Endodermal cell (in vitro differentiated cells): ENCODE results near the gene ARL5C. TPM values are rescaled to one million over a fixed set of nuclear protein-coding genes. Genes with fewer than 3 reads are reported as not detected.

Experiments used
- DNase-seq: peaks from one replicate; pipeline ENCODE4 v3.0.0-alpha.2; 2017
- H3K27ac ChIP-seq: 2 replicates; pipeline ENCODE4 v1.5.1; 2013; ENCODE audit warnings: mild to moderate bottlenecking, low read depth, low read length, moderate library complexity
- H3K27me3 ChIP-seq: 2 replicates; pipeline ENCODE4 v1.6.1; 2013; ENCODE audit warnings: mild to moderate bottlenecking, low read length, moderate library complexity; ENCODE audit not compliant: insufficient read depth, control insufficient read depth, poor library complexity, severe bottlenecking
- H3K36me3 ChIP-seq: 2 replicates; pipeline ENCODE4 v1.7.0; 2013; ENCODE audit warnings: mild to moderate bottlenecking, low read length, moderate library complexity; ENCODE audit not compliant: control insufficient read depth, insufficient read depth
- H3K4me1 ChIP-seq: one replicate; pipeline ENCODE4 v1.7.0; 2013; ENCODE audit warnings: low read length; ENCODE audit not compliant: control insufficient read depth, insufficient read depth
- H3K4me3 ChIP-seq: 2 replicates; pipeline ENCODE4 v1.5.1; 2013; ENCODE audit warnings: mild to moderate bottlenecking, low read length, moderate library complexity
- H3K9ac ChIP-seq: 2 replicates; pipeline ENCODE4 v1.6.1; 2013; ENCODE audit warnings: mild to moderate bottlenecking, low read length, moderate library complexity; ENCODE audit not compliant: poor library complexity, severe bottlenecking; ENCODE audit errors: extremely low read depth
- H3K9me3 ChIP-seq: 2 replicates; pipeline ENCODE4 v1.6.1; 2013; ENCODE audit warnings: mild to moderate bottlenecking, low read length, moderate library complexity; ENCODE audit not compliant: control insufficient read depth
- H3K27ac Mint-ChIP-seq: 2 replicates; pipeline ENCODE4 v1.8.0; 2020; ENCODE audit warnings: mixed read lengths
- H3K27me3 Mint-ChIP-seq: 2 replicates; pipeline ENCODE4 v1.8.0; 2021; ENCODE audit warnings: mild to moderate bottlenecking, mixed read lengths; ENCODE audit not compliant: insufficient read depth
- H3K36me3 Mint-ChIP-seq: 2 replicates; pipeline ENCODE4 v1.8.0; 2020; ENCODE audit warnings: low read depth, mixed read lengths
- H3K4me1 Mint-ChIP-seq: 2 replicates; pipeline ENCODE4 v1.8.0; 2020; ENCODE audit warnings: mixed read lengths
- H3K4me3 Mint-ChIP-seq: 2 replicates; pipeline ENCODE4 v1.8.0; 2020; ENCODE audit warnings: mild to moderate bottlenecking, moderate library complexity, mixed read lengths
- H3K9me3 Mint-ChIP-seq: 2 replicates; pipeline ENCODE4 v1.8.0; 2020; ENCODE audit warnings: mild to moderate bottlenecking, mixed read lengths
- WGBS, 2 experiments: methylation state at CpG; one replicate each; pipeline versions ENCODE4 v1.1.5 to v1.1.7; 2013; ENCODE audit warnings: missing lambda C conversion rate in 2 of 2, mixed read lengths in 1 of 2; ENCODE audit not compliant: insufficient coverage in 1 of 2, insufficient read length in 1 of 2; 5-methylcytosine and 5-hydroxymethylcytosine counted together
- total RNA-seq, 2 donors: library from RNA; stranded (reverse); fragmentation: NEBNext Ultra II Directional in 1 of 2; extraction: Animal tissue kit (Norgen Biotek cat#: 25700) in 1 of 2; gene quantifications; 2 replicates in 1 of 2; 3 replicates in 1 of 2; pipeline ENCODE4 v1.2.1, GENCODE V29; 2021
- TF ChIP-seq, protein P1 (sequence below): fragments of 200-600 bp; sonication (generic); conservative IDR thresholded peaks from 2 replicates; pipeline ENCODE4 v1.5.0; 2021; ENCODE audit warnings: antibody characterized with exemption, mild to moderate bottlenecking

Gene ARL5C
- total RNA-seq, 2 donors from 2014 or later, result not detected

DNA sequence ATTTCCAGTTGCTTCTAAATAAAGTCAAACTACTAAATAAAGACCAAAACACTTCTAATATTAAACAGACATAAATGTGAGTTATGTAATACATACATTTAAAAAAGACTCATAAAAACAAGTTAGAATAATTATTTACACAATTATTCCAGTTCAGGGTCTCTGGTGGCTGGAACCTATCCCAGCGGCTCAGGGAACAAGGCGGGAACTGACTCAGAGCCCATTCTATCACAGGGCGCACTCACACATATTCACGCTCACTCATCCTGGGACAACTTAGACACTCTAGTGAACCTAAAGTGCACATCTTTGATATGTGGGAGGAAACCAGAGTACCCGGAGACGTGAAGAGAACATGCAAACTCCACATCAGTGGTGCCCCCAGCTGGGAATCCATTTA is 39.5 kb downstream of the ARL5C start:
- no peak overlapping the region for H3K4me3 ChIP-seq
- TF ChIP-seq, protein P1, sequence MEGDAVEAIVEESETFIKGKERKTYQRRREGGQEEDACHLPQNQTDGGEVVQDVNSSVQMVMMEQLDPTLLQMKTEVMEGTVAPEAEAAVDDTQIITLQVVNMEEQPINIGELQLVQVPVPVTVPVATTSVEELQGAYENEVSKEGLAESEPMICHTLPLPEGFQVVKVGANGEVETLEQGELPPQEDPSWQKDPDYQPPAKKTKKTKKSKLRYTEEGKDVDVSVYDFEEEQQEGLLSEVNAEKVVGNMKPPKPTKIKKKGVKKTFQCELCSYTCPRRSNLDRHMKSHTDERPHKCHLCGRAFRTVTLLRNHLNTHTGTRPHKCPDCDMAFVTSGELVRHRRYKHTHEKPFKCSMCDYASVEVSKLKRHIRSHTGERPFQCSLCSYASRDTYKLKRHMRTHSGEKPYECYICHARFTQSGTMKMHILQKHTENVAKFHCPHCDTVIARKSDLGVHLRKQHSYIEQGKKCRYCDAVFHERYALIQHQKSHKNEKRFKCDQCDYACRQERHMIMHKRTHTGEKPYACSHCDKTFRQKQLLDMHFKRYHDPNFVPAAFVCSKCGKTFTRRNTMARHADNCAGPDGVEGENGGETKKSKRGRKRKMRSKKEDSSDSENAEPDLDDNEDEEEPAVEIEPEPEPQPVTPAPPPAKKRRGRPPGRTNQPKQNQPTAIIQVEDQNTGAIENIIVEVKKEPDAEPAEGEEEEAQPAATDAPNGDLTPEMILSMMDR, result no peak
- no peaks in the 10 kb centered on the region for H3K27me3 ChIP-seq
- Mint-ChIP-seq H3K27me3 (no peaks in the 10 kb centered on the region), H3K4me3 (no peak overlapping the region), H3K27ac (no peak overlapping the region), H3K9me3 (no peaks in the 10 kb centered on the region), H3K36me3 (no peaks in the 10 kb centered on the region), H3K4me1 (peaks cover 8% of the 10 kb centered on the region)
- H3K9ac ChIP-seq, result no peak overlapping the region
- H3K36me3 ChIP-seq, result no peaks in the 10 kb centered on the region
- DNase-seq, result no peak
- no peak overlapping the region for H3K27ac ChIP-seq
- H3K9me3 ChIP-seq, result no peaks in the 10 kb centered on the region
- 69 to 79% methylated on average over 4 to 6 of the region's 6 CpGs for WGBS, 2 experiments
- H3K4me1 ChIP-seq, result no peaks in the 10 kb centered on the region

DNA sequence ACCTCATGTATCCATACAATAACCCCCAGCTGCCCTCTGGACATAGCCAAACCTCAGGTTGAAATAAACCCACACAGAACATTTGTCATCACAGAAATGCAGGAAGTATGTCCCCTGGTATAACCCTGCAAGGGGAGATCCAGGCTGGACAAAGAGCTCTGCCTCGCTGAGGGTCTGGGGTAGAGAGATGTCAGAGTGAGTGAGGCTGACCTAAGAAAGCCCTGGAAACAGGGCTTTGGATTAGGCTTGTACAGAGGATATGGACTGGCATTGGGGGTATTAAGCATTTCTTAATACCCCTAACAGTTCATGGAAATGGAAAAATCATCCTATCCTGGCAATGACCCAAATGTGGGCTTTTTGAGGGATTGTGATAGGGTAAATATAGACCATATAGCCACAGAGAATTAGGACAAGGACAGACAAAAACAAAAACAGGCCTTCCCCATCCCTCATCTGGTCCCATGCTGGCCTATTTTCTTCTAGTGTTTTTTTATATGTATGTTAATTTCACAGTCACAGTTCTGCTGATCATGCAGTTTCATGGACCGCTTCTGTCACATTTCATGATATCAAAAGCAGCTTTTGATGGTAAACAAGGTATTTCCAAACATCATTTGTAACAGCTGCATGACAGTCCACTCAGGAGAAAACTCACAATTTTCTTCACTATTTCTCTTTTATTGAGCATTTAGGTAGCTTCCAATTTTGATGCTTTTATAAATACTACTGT is 40.7 kb downstream of the ARL5C start:
- Histone ChIP-seq H3K36me3 (no peaks in the 10 kb centered on the region), H3K9me3 (no peaks in the 10 kb centered on the region), H3K4me1 (no peaks in the 10 kb centered on the region), H3K9ac (no peak overlapping the region), H3K27ac (no peak overlapping the region), H3K27me3 (no peaks in the 10 kb centered on the region), H3K4me3 (no peak overlapping the region)
- H3K4me3 Mint-ChIP-seq, result no peak overlapping the region
- no peak overlapping the region for H3K27ac Mint-ChIP-seq
- no peaks in the 10 kb centered on the region for H3K27me3 Mint-ChIP-seq
- TF ChIP-seq, protein P1, result no peak
- no peak for DNase-seq
- 90 to 91% methylated on average over 2 of the region's 2 CpGs for WGBS, 2 experiments
- H3K9me3 Mint-ChIP-seq, result no peaks in the 10 kb centered on the region
- peaks cover 8% of the 10 kb centered on the region for H3K4me1 Mint-ChIP-seq
- H3K36me3 Mint-ChIP-seq, result no peaks in the 10 kb centered on the region

GRCh38 chr17:39123627-39124026 is 42.3 kb downstream of the ARL5C start:
- Mint-ChIP-seq H3K27ac (no peak overlapping the region), H3K27me3 (no peaks in the 10 kb centered on the region), H3K36me3 (no peaks in the 10 kb centered on the region), H3K4me1 (peaks cover 8% of the 10 kb centered on the region), H3K4me3 (no peak overlapping the region), H3K9me3 (no peaks in the 10 kb centered on the region)
- Histone ChIP-seq H3K4me3 (no peak overlapping the region), H3K9ac (no peak overlapping the region), H3K9me3 (no peaks in the 10 kb centered on the region), H3K27ac (no peak overlapping the region), H3K27me3 (no peaks in the 10 kb centered on the region), H3K36me3 (no peaks in the 10 kb centered on the region), H3K4me1 (no peaks in the 10 kb centered on the region)
- no peak for DNase-seq
- TF ChIP-seq, protein P1, result no peak
- WGBS, 2 experiments, result 89 to 94% methylated on average over 7 to 9 of the region's 9 CpGs
